Measurements from ENCODE around the gene TMEM61.
"Not testable (repeated sequence)": the region's sequence is repeated elsewhere in the genome, so short reads cannot be mapped to it uniquely, and the experiment has no call there.

Gene TMEM61

DNA sequence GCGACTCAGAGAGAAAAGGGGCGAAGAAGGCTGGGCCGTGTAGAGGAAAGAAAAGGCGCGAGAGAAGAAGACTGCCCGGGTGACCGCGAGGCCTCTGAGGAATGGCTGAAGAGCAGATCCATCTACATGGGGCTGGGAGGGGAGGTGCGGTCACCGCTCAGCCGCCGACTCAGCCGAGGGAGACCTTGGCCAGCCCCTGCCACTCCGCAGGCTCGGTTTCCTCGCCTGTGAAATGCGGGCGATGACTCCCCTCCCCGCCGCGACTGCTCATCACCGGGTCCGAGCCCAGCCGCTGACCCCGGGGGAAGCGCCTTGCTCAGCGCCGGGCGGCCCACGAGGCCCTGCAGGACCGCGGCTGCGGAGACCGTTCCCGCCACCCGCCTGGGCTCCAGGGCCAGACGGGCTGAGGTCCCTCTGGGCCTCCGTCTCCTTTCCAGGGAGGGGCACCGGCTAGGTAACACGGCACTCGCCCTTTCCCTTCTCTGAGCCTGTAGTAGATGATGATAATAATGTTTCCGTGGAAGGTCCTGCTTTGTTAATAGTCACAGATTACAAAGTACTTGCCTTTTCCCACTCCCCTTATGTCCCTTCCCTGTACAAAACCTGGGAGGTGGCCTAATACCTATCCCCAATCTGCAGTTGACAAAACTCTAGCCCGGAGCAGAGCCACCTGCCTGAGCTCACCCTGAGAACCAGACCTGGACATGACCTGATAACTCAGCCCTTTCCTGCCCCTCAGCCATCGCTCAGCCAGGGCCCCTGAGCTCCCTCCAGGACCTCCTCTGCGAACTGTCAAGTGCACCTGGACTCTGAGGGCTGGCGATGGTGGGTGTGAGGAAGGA, 16.7 kb downstream of the TMEM61 start:
- DNase-seq: peak in 2 of 10 donors; percentile 64 to 79
- intact Hi-C loops (cut with DNase I): loop anchor here (1.0 kb wide), 1 partner anchor 47 kb away; no protein-coding TSS in a partner anchor

DNA sequence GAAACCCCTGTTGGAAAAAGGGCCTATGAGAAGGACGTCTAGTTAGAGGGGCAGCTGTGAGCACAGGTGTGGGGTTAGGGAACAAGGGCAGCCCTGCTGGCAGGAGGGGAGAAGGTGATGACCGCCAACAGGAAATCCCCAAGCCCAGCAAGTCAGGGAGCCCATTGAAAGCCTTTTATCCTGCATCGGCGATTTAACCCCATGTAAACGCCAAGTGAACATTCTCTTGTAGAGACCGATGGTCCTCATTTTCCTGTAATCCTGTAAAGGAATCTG, 17.2 kb downstream of the TMEM61 start:
- intact Hi-C loops (cut with DNase I): no loop called here
- no peak for DNase-seq

- intact Hi-C loops (cut with DNase I): no loop called here
- DNase-seq: peak in 1 of 10 donors; percentile 24
Measured at GRCh38 chr1:54998100-54998499, 17.7 kb downstream of the TMEM61 start.

- intact Hi-C loops (cut with DNase I): no loop called here
- peak in 1 of 10 donors; percentile 62 for DNase-seq
Measured at GRCh38 chr1:54998677-54999076, 18.2 kb downstream of the TMEM61 start, which contains the start of gene BSND. TSS of gene BSND (plus strand) at chr1:54998933. CDS start at chr1:54999187, 254 bp downstream.

- intact Hi-C loops (cut with DNase I): no loop called here
- peak in 1 of 10 donors; percentile 25 for DNase-seq
Measured at GRCh38 chr1:55000110-55001085, 20.0 kb downstream of the TMEM61 start.

GRCh38 chr1:55001311-55001710, 20.9 kb downstream of the TMEM61 start:
- DNase-seq: peak in 2 of 10 donors; percentile 45 to 53
- intact Hi-C loops (cut with DNase I): no loop called here

GRCh38 chr1:55002686-55003085, 22.3 kb downstream of the TMEM61 start:
- no peak for DNase-seq
- intact Hi-C loops (cut with DNase I): no loop called here

DNA sequence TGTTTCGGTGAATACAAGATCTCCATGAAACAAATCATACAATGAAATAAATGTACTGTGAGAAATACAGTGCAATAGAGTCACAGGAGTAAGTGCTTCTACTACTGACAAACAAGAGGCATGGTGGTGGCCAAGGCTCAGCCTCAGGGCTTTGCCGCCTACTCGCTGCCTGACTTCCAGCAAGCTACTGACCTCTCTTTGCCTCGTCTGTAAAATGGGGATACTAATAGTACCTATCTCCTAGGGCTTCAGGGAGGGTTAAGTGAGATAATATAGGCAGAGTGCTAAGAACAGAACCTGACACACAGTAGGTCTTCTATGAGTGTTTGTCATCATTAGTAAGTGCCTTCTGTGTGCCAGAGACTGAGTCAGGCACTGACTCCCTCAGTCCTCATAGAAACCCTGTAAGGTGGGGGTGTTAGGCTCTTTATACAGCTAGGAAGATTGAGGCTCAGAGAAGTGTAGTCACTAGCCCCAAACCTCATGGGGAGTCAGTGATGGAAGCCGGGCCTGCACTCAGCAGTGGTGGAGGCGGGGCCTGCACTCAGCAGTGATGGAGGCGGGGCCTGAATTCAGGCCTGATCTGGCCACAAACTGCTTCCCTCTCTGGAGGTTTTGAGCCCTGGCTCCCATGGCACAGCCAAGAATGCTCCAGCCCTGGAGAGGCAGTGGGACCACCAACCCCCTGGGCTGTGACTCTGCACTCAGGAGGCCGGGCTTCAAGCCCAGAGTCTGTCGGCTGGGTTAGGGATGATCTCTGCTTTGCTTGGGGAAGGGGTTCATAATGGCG, 25.1 kb downstream of the TMEM61 start:
- intact Hi-C loops (cut with DNase I): no loop called here
- peak in 1 of 10 donors; percentile 33 for DNase-seq

- peak in 1 of 10 donors; percentile 57 for DNase-seq
- intact Hi-C loops (cut with DNase I): no loop called here
Measured at GRCh38 chr1:55006931-55007330, 26.5 kb downstream of the TMEM61 start.

GRCh38 chr1:55007625-55008024, 27.2 kb downstream of the TMEM61 start:
- intact Hi-C loops (cut with DNase I): no loop called here
- DNase-seq: peak in 1 of 10 donors; percentile 22

- DNase-seq: peak in 1 of 10 donors; percentile 72
- intact Hi-C loops (cut with DNase I): no loop called here
Measured at GRCh38 chr1:55010194-55010886, 29.9 kb downstream of the TMEM61 start.

DNA sequence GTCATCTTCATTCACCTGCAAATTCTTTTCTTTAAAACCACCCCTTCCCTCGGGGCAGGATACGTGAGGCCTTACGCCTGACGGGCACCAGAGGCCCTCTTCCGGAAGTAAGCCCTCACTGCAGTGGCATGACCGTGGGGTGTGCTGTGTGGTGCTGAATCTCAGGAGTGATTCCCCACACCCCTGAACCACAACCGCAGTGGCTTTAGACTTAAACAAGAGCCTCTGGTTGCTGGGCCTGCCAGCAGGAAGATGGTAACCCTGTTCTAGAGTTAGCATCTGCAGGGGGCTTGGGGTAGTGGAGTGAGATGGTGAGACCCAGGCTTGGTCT, 30.4 kb downstream of the TMEM61 start:
- intact Hi-C loops (cut with DNase I): no loop called here
- DNase-seq: peak in 1 of 10 donors; percentile 52

DNA sequence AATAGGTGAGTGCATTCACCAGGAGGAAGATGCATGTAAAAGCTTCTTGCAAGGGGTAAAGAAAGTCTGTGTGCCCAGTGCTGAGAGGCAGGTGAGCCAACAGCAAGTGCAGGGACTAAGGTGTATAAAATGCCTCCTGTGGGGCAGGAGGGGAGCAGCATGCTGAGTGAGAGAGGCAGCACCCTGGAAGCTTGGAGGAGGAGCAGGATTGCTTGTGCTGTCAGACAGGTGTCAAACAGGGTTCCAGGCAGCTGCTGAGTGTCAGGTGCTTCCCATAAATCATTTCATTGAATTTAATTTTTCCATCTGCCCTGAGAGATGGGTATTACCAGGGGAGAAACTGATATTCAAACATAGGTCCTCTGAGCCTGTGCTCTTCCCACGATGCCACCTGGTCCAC, 32.2 kb downstream of the TMEM61 start:
- intact Hi-C loops (cut with DNase I): no loop called here
- DNase-seq: no peak

GRCh38 chr1:55015123-55015522, 34.7 kb downstream of the TMEM61 start:
- intact Hi-C loops (cut with DNase I): no loop called here
- DNase-seq: peak in 2 of 10 donors; percentile 46 to 70

DNA sequence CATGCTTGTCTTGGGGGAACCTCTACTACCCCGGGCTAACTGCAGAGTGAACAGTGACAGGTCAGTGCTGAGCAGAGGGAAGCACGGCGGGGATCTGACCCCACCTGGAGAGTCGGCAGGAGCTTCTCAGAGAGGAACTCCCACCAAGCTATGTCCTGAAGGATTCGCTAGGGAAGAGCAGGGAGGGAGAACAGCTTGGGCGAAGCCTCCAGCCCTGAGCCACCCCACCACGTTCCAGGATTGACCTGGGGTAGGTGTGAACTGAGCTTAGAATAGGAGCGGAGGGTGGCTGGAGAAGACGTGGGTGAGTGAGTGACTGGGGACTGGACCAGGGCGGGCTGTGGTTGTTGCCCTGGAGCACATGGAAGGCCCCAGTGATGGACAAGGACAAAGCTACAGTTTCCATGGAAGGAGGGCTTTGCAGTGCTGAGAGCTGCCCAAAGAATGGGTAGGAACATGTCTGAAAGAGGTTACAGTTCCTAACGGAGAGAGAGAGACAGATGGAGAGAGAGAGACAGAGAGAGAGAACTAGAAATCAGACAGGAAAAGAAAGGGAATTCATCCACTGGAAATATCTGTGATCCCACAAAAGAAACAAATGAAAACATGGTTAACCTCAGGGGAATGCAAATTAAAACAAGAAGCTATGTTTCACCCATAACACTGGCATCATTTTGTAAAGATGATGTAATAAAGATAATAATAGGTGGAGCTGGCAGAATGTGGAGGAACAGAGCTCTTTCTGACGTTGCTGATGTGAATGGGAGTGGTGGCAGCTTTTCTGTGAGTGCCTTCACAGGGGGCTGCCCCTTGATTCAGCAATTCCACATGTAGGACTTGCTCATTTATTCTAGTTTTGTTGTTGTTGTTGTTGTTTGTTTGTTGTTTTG, 35.5 kb downstream of the TMEM61 start:
- intact Hi-C loops (cut with DNase I): no loop called here
- peak in 2 of 10 donors; percentile 43 to 58 for DNase-seq

- peak in 1 of 10 donors; percentile 63 for DNase-seq
Measured at GRCh38 chr1:55018395-55018794, 38.0 kb downstream of the TMEM61 start.

DNA sequence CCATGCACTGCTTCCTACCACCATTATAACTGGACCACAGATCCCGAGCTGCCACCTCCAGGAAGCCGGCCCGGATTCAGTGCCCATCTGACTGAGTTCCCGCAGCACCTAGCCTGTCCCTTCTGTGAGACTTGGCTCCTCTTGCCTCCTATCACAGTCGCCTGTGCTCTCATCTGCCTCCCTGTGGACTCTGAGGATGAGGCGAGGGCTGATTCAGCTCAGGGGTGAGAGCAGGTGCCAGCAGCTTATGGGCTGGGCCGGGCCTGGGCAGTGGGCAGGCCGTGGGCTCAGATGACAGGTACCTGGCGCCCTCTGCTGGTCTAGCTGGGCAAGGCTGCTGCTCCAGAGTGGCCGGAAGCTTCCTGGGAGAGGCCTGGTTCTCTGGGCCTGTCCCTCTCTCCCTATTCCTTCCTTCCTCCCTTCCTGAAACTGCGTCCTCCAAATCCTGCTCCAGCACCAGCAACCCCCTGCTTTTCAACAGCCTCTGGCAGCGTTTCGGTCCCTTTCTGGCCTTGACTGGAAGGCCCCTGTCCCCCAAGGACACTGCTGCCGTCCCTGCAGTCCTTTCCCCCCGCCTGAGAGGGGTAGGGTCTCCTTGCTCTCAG, 41.6 kb downstream of the TMEM61 start:
- DNase-seq: peak; percentile 30 to 96 (median 81)
- intact Hi-C loops (cut with DNase I): loop anchor here (1.0 to 2.0 kb wide), 2 partner anchors 71 to 77 kb away; no protein-coding TSS in a partner anchor

More at GRCh38 chr1:55018395-55018794, 38.0 kb downstream of the TMEM61 start:
- intact Hi-C loops (cut with DNase I): no loop called here

GRCh38 chr1:55024163-55024562, 43.7 kb downstream of the TMEM61 start:
- DNase-seq: peak in 1 of 10 donors; percentile 51
- intact Hi-C loops (cut with DNase I): not testable (repeated sequence)

Measured in posterior cingulate gyrus (tissue), 11 donors.